Measurements from ENCODE around the gene LCN2. TPM values are rescaled to one million over a fixed set of nuclear protein-coding genes. Genes with fewer than 3 reads are reported as not detected.

The LCN2 gene
- total RNA-seq, 1 experiment from 2014 or later, result 537 TPM

- Histone ChIP-seq H3K27ac (peak overlapping the region; percentile 87), H3K9me2 (ENCODE audit: insufficient read depth) (no peaks in the 10 kb centered on the region), H3K36me3 (ENCODE audit: low read depth) (peaks cover 7% of the 10 kb centered on the region; the same call in 1 of the 2 replicates), H3K4me3 (peak overlapping the region; percentile 20; the same call in 1 of the 2 replicates), H3K27me3 (ENCODE audit: insufficient read depth, low read depth) (no peaks in the 10 kb centered on the region), H3K9me3 (ENCODE audit: insufficient read depth, low read depth) (no peaks in the 10 kb centered on the region), H3K4me1 (replicated peaks; ENCODE audit: insufficient read depth) (peaks cover 74% of the 10 kb centered on the region), H2AFZ (no peak overlapping the region), H3K4me2 (peak overlapping the region; percentile 72), H3F3A (ENCODE audit: insufficient read depth, low read depth) (peaks cover 73% of the 10 kb centered on the region), H4K20me1 (ENCODE audit: insufficient read depth) (no peaks in the 10 kb centered on the region; the same call in 1 of the 2 replicates), H3K79me2 (ENCODE audit: low read depth) (peaks cover 37% of the 10 kb centered on the region)
- DNase-seq, result peak; percentile 85 to 96
- intact Hi-C loops (cut with micrococcal nuclease; ENCODE audit: unreplicated experiment), result loop anchor here (5.0 kb wide), 1 partner anchor 47 kb away; the partner anchor contains the start of gene CIZ1
- TF ChIP-seq EZH2 (IDR thresholded peaks at IDR 0.05; ENCODE audit: low read depth) (no peak), CTCF (conservative IDR thresholded peaks at IDR 0.05) (no peak)
- BruUV-seq (replicated peaks), result no TSS peak
- ChIA-PET POLR2A (ENCODE audit: unreplicated experiment) (interaction anchor here (0.6 to 0.7 kb wide), 4 partner anchors 17 to 229 kb away, joined by 3 to 5 read pairs (median 3); partner anchors contain the start of genes CIZ1 and ST6GALNAC4), CTCF (interaction anchor here (0.5 to 0.6 kb wide), 2 partner anchors 184 to 194 kb away, joined by 3 to 9 read pairs; no protein-coding TSS in a partner anchor)
These were observed 3.7 kb upstream of the LCN2 start for GRCh38 chr9:128145536-128145935.

- H3K4me2 ChIP-seq, result peak overlapping the region; percentile 72
- H3K4me1 ChIP-seq (replicated peaks; ENCODE audit: insufficient read depth), result peaks cover 76% of the 10 kb centered on the region
These were observed 3.3 kb upstream of the LCN2 start for GRCh38 chr9:128145951-128146351.

More at GRCh38 chr9:128145951-128146351, 3.3 kb upstream of the LCN2 start:
- Histone ChIP-seq H3K9me2 (ENCODE audit: insufficient read depth) (no peaks in the 10 kb centered on the region), H3K36me3 (ENCODE audit: low read depth) (peaks cover 7% of the 10 kb centered on the region; the same call in 1 of the 2 replicates), H3K27me3 (ENCODE audit: insufficient read depth, low read depth) (no peaks in the 10 kb centered on the region), H3K79me2 (ENCODE audit: low read depth) (peaks cover 41% of the 10 kb centered on the region), H3K27ac (peak overlapping the region; percentile 87), H2AFZ (no peak overlapping the region), H4K20me1 (ENCODE audit: insufficient read depth) (peaks cover 3% of the 10 kb centered on the region), H3K9me3 (ENCODE audit: insufficient read depth, low read depth) (no peaks in the 10 kb centered on the region), H3K4me3 (peak overlapping the region; percentile 20; the same call in 1 of the 2 replicates), H3F3A (ENCODE audit: insufficient read depth, low read depth) (peaks cover 75% of the 10 kb centered on the region)
- no peak for DNase-seq
- no TSS peak for BruUV-seq (replicated peaks)
- intact Hi-C loops (cut with micrococcal nuclease; ENCODE audit: unreplicated experiment), result loop anchor here (5.0 kb wide), 1 partner anchor 46 kb away; the partner anchor contains the start of gene CIZ1
- ChIA-PET POLR2A (ENCODE audit: unreplicated experiment) (interaction anchor here (0.6 to 0.7 kb wide), 4 partner anchors 14 to 229 kb away, joined by 3 to 5 read pairs (median 4); partner anchors contain the start of genes BBLN, CIZ1 and ST6GALNAC4), CTCF (interaction anchor here (0.5 to 0.6 kb wide), 3 partner anchors 46 to 193 kb away, joined by 3 to 9 read pairs (median 3); no protein-coding TSS in a partner anchor)
- TF ChIP-seq EZH2 (IDR thresholded peaks at IDR 0.05; ENCODE audit: low read depth) (no peak), CTCF (conservative IDR thresholded peaks at IDR 0.05) (no peak)

Data from PC-9 (cell line).